HepG2 (cell line): ENCODE results near the gene AAGAB. TPM values are rescaled to one million over a fixed set of nuclear protein-coding genes. Genes with fewer than 3 reads are reported as not detected.

Experiments
- ERF ChIP-seq: IDR thresholded peaks from 2 replicates; pipeline ENCODE4 v1.6.1; 2018; ENCODE audit warnings: missing biosample characterization, missing genetic modification reagents
- HDAC1 ChIP-seq: sonication (generic); formaldehyde crosslinking; IDR thresholded peaks from 2 replicates; pipeline ENCODE4 v1.5.1; 2020; ENCODE audit warnings: mild to moderate bottlenecking, missing genetic modification reagents
- NFKBIZ ChIP-seq: IDR thresholded peaks from 2 replicates; pipeline ENCODE4 v1.6.1; 2018; ENCODE audit warnings: missing genetic modification reagents, missing compliant biosample characterization
- SMC3 ChIP-seq: IDR thresholded peaks from 2 replicates; pipeline ENCODE4 v1.6.1; 2011; ENCODE audit warnings: low read length, improper control_type of control experiment
- TBP ChIP-seq: sonication (generic); formaldehyde crosslinking; IDR thresholded peaks from 2 replicates; pipeline ENCODE4 v1.5.0; 2020; ENCODE audit warnings: missing genetic modification reagents
- YY1 ChIP-seq: IDR thresholded peaks from 2 replicates; pipeline ENCODE4 v1.6.1; 2011; ENCODE audit warnings: low read length, low read depth, moderate library complexity, mild to moderate bottlenecking; ENCODE audit not compliant: insufficient read depth, insufficient replicate concordance
- ZNF160 ChIP-seq: sonication (generic); formaldehyde crosslinking; IDR thresholded peaks from 2 replicates; pipeline ENCODE4 v1.8.0; 2022; ENCODE audit warnings: mild to moderate bottlenecking, inconsistent platforms, missing genetic modification reagents
- ZNF776 ChIP-seq: sonication (generic); formaldehyde crosslinking; IDR thresholded peaks from 2 replicates; pipeline ENCODE4 v1.4.0; 2020; ENCODE audit warnings: mild to moderate bottlenecking, missing genetic modification reagents
- polyA plus RNA-seq, 8 experiments: library from polyadenylated mRNA; depleted of rRNA in 3 of 8; stranded (reverse) in 7 of 8; unstranded in 1 of 8; fragments of >200 nt; fragmentation: Illumina TruSeq in 4 of 8; extraction: Trizol in 4 of 8; gene quantifications; 2 replicates each; pipeline versions ENCODE4 v1.2.1 to v1.2.3, GENCODE V29; 2011 to 2016; ENCODE audit warnings: low read depth in 4 of 8, missing spikeins in 1 of 8, mixed read lengths in 1 of 8; ENCODE audit not compliant: insufficient read depth in 1 of 8
- total RNA-seq, 5 experiments: library from RNA; depleted of rRNA; stranded (reverse); fragments of >200 nt; fragmentation: Illumina TruSeq; extraction: Trizol; gene quantifications; 2 replicates each; pipeline ENCODE4 v1.2.3, GENCODE V29; 2016; ENCODE audit warnings: low read depth in 1 of 5
- TF ChIP-seq, protein P1 (sequence below): fragments of 450-650 bp; IDR thresholded peaks from 2 replicates; pipeline ENCODE4 v1.6.1; 2017
- TF ChIP-seq, protein P2 (sequence below): sonication (generic); formaldehyde crosslinking; IDR thresholded peaks from 2 replicates; pipeline ENCODE4 v1.5.0; 2020; ENCODE audit warnings: mild to moderate bottlenecking, missing genetic modification reagents
- TF ChIP-seq, protein P3 (sequence below): sonication (generic); formaldehyde crosslinking; IDR thresholded peaks from 2 replicates; pipeline ENCODE4 v1.4.0; 2020; ENCODE audit warnings: missing genetic modification reagents

AAGAB gene
- total and polyA plus RNA-seq, 2 of the 13 experiments (the other 11 are each of a cell fraction or from before 2014, with no cell fraction given): 8.0 to 34.9 TPM

DNA sequence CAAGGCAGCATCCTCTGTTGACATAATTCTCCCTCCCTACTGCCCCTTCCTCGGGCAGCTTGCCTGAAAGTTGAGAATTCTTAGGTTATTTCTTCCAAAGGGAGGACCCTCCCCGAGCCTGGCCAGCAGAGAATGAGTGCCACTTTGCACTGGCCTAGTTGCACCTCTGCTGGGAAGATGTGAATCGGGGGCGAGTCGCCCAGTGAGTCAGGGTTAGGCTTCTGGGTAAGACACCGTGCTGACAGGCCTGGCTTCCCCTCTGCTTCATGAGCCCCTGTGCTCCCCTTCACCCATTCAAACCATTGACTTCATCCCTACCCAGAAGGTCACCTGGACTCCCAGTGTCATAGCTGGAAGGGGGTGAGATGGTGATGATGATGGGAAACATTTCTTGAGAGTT is 82.3 kb downstream of the AAGAB start (continued):
- TF ChIP-seq SMC3 (no peak), YY1 (no peak), HDAC1 (CRISPR knock-in tag) (no peak), ERF (CRISPR knock-in tag) (no peak), ZNF776 (CRISPR knock-in tag) (no peak), NFKBIZ (CRISPR knock-in tag) (no peak), ZNF160 (CRISPR knock-in tag) (no peak), TBP (no peak)
- TF ChIP-seq, protein P1, sequence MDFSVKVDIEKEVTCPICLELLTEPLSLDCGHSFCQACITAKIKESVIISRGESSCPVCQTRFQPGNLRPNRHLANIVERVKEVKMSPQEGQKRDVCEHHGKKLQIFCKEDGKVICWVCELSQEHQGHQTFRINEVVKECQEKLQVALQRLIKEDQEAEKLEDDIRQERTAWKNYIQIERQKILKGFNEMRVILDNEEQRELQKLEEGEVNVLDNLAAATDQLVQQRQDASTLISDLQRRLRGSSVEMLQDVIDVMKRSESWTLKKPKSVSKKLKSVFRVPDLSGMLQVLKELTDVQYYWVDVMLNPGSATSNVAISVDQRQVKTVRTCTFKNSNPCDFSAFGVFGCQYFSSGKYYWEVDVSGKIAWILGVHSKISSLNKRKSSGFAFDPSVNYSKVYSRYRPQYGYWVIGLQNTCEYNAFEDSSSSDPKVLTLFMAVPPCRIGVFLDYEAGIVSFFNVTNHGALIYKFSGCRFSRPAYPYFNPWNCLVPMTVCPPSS: no peak
- TF ChIP-seq, protein P2, sequence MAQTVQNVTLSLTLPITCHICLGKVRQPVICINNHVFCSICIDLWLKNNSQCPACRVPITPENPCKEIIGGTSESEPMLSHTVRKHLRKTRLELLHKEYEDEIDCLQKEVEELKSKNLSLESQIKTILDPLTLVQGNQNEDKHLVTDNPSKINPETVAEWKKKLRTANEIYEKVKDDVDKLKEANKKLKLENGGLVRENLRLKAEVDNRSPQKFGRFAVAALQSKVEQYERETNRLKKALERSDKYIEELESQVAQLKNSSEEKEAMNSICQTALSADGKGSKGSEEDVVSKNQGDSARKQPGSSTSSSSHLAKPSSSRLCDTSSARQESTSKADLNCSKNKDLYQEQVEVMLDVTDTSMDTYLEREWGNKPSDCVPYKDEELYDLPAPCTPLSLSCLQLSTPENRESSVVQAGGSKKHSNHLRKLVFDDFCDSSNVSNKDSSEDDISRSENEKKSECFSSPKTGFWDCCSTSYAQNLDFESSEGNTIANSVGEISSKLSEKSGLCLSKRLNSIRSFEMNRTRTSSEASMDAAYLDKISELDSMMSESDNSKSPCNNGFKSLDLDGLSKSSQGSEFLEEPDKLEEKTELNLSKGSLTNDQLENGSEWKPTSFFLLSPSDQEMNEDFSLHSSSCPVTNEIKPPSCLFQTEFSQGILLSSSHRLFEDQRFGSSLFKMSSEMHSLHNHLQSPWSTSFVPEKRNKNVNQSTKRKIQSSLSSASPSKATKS: no peak
- TF ChIP-seq, protein P3, sequence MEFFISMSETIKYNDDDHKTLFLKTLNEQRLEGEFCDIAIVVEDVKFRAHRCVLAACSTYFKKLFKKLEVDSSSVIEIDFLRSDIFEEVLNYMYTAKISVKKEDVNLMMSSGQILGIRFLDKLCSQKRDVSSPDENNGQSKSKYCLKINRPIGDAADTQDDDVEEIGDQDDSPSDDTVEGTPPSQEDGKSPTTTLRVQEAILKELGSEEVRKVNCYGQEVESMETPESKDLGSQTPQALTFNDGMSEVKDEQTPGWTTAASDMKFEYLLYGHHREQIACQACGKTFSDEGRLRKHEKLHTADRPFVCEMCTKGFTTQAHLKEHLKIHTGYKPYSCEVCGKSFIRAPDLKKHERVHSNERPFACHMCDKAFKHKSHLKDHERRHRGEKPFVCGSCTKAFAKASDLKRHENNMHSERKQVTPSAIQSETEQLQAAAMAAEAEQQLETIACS (CRISPR knock-in tag): no peak
